ENCODE measurements around the gene VIT.

DNA sequence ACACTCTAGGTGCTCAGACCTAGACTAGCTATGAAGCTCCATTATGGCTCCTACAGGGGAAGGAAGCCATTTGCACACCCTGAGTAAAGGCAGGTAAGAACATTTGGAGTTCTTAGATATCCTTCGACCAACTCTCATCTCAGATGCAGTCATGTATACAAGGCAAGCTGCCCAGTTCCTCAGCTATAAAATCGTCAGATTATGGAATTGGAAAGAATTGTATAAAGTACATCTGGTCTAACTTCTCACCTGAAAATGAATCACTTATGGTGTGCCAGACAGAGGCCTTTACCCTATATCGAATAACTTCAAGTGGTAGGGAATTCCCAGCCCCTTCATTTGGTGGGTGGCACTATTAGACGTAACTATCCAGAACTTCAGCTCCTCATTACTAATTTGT lies 79.3 kb downstream of the VIT start:
- TF ChIP-seq, protein P1, sequence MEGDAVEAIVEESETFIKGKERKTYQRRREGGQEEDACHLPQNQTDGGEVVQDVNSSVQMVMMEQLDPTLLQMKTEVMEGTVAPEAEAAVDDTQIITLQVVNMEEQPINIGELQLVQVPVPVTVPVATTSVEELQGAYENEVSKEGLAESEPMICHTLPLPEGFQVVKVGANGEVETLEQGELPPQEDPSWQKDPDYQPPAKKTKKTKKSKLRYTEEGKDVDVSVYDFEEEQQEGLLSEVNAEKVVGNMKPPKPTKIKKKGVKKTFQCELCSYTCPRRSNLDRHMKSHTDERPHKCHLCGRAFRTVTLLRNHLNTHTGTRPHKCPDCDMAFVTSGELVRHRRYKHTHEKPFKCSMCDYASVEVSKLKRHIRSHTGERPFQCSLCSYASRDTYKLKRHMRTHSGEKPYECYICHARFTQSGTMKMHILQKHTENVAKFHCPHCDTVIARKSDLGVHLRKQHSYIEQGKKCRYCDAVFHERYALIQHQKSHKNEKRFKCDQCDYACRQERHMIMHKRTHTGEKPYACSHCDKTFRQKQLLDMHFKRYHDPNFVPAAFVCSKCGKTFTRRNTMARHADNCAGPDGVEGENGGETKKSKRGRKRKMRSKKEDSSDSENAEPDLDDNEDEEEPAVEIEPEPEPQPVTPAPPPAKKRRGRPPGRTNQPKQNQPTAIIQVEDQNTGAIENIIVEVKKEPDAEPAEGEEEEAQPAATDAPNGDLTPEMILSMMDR (IDR thresholded peaks at IDR 0.05), result no peak
- no peak for TF ChIP-seq POLR2A (IDR thresholded peaks at IDR 0.05)

Measured in prostate gland (tissue), 2 donors.